Activated T-cell treated with anti-CD3 and anti-CD28 coated beads, Interleukin-2, amount 50 U/mL, for 48 hours (primary cell): ENCODE results near the gene ELOB.
"Not testable (repeated sequence)": the region's sequence is repeated elsewhere in the genome, so short reads cannot be mapped to it uniquely, and the experiment has no call there.

Experiments
- DNase-seq, 2 experiments: peaks; one replicate each; pipeline ENCODE4 v3.0.0-alpha.2; 2020

ELOB gene

DNA sequence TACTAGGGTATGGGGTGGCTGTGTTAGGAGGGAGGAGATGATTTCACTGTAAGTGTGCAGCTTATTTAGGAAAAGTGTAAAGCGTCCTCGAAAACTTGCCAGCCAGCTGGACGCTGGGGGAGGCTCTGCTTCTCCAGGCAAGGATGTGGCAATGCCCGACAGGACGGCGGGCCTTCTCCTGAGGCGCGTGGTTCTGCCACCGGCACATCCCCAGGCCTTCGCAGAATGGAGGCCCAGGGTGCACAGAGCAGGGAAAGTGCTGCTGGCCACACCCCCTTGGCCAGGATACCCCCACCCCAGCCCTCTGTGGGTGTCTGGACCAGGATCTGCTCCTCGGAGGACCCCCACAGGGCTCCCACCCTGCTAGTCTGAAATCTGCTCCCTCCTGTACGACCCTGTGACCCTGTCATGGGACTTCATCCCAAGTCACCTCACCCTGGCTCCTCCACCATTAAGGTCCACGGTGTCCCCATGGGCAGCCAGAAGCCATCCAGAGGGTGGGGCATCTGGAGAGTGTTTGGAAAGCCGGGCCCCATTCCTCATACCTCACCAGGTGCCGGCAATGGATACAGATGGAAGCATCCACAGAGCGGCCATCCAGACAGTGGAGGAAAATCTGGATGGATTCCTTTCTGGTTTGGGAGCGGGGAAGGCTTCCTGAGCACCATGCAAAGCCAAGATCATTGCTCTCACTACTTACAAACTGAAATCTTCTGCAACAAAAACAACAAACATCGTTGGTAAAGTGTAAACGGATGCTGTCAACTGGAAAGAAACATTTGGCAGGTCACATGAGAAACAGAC lies 33.9 kb downstream of the ELOB start:
- DNase-seq, result no peak

DNA sequence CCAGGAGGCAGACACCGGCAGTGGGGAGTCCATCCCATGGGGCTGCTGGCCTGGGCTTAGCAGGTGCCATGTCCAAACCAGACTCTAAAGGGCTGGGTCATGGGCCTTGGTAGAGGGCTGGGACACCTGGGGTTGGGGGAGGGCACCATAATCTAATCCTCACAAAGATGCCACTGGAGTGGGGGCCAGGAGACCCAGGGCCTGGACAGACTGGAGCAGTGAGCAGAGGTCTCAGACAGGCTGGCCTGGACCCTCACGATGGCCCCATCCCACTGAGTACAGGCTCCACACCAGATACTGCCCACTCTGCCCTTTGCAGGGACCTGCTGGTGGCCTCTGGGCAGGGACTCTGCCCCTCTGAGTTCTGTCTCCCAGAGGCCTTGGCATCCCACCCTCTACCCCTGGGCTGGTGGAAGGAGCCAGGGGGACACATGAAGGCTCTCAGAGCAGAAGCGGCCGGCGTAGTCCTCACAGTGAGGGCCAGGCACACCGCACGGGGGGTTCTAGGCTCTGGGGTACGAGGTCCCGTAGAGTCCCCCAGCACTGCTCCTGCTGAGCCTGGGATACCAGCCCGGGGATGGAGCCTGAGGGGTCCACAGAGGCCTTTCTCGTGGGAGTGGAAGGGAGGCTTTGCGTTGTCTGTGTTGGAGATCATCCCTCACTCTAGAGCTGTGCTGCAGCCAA lies 34.6 kb downstream of the ELOB start:
- DNase-seq, result no peak

DNA sequence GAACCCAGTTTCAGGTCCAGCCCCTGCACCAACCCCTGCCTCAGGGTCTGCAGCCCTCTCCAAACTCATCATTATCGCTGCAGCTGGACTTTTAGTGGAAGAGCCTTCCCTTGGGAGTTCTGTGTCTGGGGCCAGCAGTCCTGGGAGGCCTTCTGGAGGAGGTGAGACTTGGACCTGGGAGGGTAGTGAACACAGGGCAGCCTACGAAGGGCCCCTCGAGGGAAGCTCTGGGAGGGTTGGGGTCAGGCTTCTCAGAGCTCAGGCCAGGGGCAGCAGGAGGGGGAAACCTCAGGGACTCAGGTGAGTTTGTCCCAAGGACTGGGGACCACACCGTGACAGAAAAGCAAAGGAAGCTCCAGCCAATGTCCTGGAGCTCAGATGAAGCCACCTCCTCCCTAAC lies 35.9 kb downstream of the ELOB start:
- DNase-seq, result no peak

- no peak for DNase-seq
Observed at GRCh38 chr16:2740476-2740875, 36.6 kb downstream of the ELOB start.

- DNase-seq, result no peak
Observed at GRCh38 chr16:2739625-2740430, 37.3 kb downstream of the ELOB start.

DNA sequence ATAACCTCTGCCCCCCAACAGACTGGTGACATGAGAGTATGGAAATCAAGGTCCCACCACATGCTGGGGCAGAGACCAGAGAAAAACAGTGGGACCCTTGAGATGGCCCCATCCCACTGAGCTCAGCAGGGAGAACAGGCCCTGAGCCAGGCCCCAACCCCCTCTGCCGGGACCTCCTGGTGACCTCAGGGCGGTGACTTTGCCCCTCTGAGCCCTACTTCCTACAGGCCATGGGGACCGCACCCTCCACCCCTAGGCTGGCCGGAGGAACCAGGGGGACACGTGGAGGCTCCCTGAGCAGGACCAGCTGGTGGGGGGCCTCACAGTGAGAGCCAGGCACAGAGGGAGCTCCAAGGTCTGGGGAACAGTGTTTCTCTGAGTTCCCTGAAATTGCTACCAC lies 38.5 kb downstream of the ELOB start:
- no peak for DNase-seq

- no peak for DNase-seq
Observed at GRCh38 chr16:2737895-2738418, 39.1 kb downstream of the ELOB start.

- DNase-seq, result no peak
Observed at GRCh38 chr16:2737238-2737605, 39.9 kb downstream of the ELOB start.

DNA sequence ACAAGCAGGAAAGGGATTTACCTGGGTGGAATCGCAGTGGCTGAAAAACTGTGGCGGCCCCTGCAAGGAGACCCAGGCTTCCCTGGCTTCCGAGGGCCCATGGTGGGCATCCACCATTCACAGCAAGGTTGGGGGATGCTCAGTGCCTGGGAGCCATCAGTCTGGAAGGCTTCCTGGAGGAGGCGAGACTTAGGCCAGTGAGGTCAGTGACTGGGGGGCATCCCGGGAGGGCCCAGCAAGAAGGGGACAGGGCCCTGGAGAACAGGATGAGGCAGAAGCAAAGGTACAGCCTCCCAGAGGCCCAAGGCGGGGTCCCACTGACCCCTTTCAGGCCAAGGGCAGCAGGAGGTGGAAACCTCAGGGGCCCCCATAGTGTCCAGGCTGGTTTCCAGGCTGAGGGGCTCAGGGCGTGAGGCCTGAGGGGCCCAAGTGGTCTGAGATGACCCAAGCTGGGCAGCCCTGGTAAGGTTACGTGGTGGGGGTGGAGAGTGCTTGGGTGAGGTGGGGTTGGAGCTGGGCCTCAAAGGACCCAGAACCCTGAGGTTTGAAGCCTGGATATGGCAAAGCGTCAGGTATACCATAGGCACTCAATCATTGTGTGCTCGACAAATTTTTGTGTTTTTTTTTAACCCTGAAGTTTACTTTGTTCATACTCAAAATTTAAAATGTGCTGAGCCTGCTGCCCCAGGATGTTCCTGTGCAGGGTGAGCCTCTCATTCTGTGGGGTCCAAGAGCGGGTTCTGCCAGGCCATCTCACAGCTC lies 40.4 kb downstream of the ELOB start:
- no peak for DNase-seq

GRCh38 chr16:2734844-2735515 lies 42.1 kb downstream of the ELOB start:
- no peak for DNase-seq

DNA sequence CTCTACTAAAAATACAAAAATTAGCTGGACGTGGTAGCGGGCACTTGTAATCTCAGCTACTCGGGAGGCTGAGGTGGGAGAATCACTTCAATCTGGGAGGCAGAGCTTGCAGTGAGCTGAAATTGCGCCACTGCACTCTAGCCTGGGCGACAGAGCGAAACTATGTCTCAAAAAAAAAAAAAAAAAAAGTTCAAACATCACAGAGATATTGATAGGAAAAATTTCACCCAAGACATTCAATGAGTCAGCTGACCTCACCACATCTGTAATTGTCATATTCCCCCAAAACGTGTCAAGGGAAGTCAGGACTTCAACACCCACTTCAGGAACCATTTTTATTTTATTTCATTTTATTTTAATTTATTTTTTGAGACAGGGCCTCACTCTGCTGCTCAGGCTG lies 49.0 kb downstream of the ELOB start:
- no peak for DNase-seq

GRCh38 chr16:2726923-2727322 lies 50.2 kb downstream of the ELOB start:
- no peak for DNase-seq

DNA sequence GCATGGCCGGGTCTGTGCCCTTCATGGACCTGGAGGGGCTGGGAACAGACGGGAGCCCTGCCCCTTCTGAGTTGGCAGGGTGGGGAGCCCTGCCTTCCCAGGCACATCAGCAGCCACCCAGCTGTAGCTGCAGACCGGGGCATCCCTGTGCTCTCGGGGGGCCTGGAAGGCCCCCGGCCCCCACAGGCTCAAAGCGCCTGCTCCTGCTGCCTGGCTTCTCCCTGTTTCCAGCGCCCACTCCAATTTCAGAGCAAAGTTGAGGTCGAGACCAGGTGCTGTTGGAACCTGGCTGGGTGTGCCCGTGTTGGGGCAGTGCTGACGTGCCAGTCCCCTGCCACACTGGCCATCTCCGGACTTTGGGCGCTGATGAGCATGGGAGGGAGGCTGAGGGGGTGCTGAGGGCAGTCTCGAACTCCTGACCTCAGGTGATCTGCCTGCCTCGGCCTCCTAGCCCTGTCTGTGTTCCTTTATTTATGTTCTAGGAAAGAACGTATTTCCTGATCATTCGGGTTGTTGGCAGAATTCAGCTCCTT lies 52.2 kb downstream of the ELOB start:
- no peak for DNase-seq

DNA sequence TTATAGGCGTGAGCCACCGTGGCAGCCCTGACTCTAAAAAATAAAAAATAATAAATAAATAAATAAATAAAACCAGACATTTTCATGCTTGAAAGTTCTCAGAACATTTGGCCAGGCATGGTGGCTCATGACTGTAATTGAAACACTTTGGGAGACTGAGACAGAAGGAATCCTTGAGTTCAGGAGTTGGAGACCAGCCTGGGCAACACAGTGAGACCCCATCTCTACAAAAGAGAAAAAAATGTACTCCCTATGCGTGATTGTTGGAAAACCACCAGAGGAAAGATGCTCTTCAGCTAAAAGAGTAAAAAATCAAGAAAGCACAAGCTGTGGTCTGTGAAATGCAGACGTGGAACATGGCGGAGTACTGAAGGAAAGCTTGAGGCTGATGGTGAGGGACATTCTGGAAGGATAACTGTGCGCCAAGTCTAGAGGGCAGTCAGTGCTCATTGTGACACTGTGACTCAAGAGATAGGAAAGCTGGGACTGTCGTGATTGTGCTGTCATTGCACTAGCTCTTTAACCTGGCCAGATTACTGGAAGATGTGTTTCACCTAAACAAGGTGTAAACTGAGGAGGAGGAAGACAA lies 52.9 kb downstream of the ELOB start:
- DNase-seq, result no peak

GRCh38 chr16:2721634-2722173 lies 55.4 kb downstream of the ELOB start:
- DNase-seq, result not testable (repeated sequence)
